NCI-H128 (cell line): ENCODE data around the gene KRT31.
"Not testable (repeated sequence)": the region's sequence is repeated elsewhere in the genome, so short reads cannot be mapped to it uniquely, and the experiment has no call there.

Experiments used
- DNase-seq: peaks from one replicate; lab custom pipeline; 2025; ENCODE audit not compliant: unreplicated experiment; lab: John Stamatoyannopoulos, UW

KRT31 gene

GRCh38 chr17:41418116-41418860, 20.9 kb upstream of the KRT31 start:
- DNase-seq: no peak

GRCh38 chr17:41417576-41418015, 20.2 kb upstream of the KRT31 start:
- DNase-seq: no peak

DNA sequence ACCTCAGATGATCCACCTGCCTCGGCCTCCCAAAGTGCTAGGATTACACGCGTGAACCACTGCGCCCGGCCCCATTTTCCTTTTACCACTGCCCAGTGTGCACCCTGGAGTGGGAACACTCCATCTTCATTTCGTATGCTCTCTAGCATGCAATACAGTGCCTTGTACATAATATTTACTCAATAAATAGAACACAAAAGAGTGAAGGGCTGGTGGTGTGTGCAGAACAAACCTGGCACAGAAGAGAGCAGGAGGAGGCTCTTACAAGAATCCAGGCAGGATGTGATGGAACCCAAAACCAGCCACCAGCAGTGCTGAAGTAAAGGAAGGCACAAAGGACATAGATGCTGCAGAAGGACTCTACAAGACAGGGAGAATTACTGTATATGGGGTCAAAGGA, 19.7 kb upstream of the KRT31 start:
- DNase-seq: no peak

DNA sequence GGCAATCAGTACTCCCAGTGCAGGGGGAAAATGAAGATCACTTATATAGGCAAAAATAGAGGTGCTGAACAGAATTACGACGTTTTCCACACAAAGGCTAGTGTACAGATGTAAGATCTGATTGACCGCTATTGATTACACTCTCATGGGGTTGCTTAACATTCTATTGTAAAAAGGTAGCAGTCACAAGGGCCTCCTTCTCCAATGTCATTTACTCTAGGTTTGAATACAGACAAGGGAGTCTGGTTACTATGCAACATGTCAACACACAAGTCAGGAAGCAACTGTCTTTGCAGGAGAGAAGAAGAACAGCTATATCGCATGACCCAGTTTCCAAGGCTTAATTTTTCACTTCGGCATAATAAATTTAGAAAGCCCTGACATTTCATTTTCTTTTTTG, 19.1 kb upstream of the KRT31 start:
- no peak for DNase-seq

DNA sequence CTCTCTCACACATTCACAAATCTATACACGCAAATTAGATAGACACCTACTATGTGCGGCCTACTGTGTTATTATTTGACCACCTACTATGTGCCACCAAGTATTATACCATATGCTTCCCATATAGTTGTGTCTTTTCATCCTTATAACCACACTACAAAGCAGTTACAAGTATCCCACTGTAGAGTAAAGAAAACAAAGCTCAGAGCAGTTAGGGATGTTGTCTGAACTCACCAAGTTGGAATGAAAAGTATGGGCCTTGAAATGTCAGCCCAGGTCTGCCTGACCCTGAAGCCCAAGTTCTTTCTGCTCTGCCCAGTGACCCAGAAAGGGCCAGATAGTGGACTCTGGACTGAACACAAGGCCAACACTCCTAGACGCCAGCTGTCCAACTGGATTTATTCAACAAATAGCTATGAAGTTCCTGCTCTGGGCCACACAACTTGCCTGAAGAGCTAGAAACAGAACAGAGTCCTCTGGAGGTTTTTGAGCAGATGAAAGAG, 18.5 kb upstream of the KRT31 start:
- no peak for DNase-seq

GRCh38 chr17:41415411-41415810, 18.0 kb upstream of the KRT31 start:
- no peak for DNase-seq

DNA sequence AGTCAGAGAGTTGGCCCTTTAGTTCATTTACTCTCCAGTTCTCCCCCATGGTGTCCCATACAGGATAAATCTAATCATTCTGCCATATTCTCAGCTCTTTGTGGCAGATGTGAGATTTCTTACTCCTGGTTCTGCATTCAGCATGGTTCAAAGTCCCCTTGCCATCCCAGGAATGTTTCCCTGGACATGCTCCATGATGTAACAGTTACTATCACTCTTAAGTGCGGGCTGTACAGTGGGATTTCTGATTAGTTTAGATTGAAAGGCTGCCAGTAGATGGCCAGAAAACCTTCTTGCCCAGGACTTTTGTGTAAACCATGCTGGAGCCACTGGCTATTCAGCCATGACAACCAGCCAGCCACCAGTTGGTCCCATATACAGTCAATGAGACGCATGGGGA, 16.6 kb upstream of the KRT31 start:
- DNase-seq: no peak

GRCh38 chr17:41413353-41413957, 16.0 kb upstream of the KRT31 start:
- DNase-seq: no peak

DNA sequence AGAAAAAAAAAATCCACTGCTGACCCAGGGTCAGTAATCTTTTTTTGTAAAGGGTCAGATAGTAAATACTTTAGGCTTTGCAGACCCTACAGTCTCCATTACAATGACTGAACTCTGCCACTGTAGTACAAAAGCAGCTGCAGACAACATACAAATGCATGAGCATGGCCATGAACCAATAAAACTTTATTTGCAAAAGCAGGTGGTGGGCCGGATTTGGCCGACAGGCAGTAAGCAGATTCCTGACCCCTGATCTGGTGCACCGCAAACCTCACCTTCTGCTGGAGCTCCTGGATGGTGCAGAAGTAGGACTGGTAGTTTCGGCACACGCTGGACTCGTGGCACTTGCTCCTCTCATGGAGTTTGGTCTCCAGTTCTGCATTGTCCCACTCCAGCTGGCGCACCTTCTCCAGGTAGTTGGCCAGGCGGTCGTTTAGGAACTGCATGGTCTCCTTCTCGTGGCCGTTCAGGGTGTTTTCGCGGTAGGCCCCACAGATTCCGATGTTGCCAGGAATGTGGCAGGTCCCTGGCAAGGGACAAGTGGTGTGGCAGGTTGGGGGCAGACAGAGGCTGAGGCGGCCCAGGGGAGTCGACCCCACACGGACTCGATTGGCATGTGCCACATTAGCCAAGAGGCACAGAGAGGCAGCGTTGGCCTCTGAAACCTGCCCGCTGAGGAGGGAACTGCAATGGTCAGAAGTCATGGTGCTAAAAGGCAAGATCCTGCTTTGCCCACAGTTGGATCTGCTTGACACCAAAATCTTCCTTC, 13.8 kb upstream of the KRT31 start:
- DNase-seq: no peak

DNA sequence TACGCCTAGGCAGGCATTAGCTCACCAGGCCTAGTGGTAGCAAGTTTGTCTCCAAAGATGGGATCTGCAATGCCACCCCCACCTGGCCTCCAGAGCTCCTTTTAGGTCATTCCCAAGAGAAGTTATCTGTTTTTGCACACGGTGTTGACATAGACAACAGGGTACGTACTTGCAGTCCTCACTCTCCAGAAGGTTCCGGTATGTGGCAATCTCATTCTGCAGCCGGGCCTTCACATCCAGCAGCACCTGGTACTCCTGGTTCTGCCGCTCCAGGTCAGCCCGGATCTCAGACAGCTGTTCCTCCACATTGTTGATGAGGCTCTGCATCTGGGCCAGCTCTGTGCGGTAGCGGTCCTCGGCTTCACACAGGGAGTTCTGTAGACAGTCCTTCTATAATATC, 9.8 kb upstream of the KRT31 start:
- no peak for DNase-seq

GRCh38 chr17:41406205-41406604, 8.8 kb upstream of the KRT31 start:
- no peak for DNase-seq

DNA sequence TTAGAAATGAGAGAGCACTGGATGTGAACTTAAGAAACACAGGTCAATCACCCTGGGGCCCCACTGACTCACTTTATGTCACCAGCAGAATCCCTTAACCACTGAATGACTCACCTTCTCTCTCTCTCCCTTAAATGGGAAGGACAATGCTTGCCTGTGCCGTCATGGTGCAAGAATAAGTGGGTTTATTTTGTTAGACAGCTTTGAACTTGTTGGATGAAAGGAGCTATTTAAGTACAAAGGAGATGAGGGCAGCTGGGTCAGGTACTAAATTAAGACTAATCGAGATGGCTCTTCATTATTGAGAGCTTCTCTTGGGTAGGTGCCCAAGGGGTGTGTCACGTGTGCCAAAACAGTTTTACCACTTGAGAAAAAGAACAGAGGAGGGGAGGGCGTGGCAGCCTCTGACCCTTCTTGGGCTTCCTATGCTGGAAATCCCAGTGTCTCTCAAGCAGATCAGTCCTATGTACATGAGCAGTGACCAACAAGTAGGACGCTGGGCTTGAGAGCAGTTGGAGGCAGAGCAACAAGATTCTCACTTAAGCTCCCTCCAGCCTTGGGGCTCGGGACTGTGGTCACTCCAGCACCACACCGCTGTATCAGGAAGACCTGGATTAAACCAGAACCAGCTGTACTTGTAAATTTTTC, 6.7 kb upstream of the KRT31 start:
- no peak for DNase-seq

GRCh38 chr17:41403404-41404023, 6.1 kb upstream of the KRT31 start:
- DNase-seq: no peak

DNA sequence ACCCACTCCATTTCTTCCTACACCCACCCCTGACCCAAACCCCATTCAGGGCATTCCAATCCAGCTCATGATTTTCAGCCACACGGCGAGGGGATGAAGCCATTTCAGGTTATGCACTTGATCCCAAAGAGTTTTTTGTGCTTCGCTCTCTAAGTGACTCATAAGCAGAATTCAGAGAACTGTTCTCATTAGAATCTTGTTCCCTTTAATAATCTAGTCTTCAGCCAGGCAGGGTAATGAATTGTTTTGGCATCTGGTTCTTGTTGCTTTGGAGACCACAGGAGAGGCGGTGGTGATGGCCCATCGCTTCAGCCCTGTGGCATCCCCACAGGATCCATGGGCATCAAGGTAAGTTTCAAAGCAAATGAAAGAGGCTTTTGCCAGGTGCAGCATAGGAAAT, 4.8 kb upstream of the KRT31 start:
- DNase-seq: no peak

DNA sequence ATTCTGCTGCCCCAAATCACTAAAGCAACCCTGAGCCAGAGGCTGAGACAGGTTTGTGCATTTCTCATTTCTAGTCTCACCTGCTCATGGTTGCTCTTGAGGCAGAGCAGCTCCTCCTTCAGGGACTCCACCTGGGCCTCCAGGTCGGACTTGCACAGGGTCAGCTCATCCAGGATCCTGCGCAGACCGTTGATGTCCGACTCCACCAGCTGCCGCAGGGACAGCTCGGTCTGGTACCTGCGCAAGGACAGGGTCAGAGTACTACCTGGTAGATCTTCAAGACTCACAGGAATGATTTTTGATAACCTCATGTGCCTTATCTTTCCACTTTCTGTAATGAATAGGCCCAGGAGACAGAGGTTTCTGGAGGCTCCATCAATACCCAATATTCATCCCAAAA, 1.1 kb downstream of the KRT31 start:
- no peak for DNase-seq

DNA sequence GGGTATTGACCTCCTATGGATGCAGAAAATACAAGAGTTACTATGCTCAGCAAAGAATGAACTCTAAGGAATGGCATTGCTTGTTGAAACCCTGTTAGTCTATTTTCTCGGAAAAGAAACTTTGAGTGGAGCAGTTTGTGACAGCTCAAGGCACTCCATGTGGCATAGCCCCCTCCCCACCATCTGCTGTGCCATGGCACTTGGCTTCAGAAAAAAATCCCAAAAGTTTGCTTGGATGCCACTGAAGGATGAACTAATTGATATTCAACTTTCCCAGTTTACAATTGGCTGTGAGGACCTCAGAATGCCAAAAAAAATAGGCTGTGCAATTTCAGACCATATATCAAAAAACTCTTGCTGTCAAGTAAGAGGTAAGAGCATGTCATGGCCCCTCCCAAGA, 1.8 kb downstream of the KRT31 start:
- DNase-seq: no peak

- DNase-seq: not testable (repeated sequence)
Measured at GRCh38 chr17:41395044-41395443, 2.4 kb downstream of the KRT31 start.

GRCh38 chr17:41394254-41394996, 3.0 kb downstream of the KRT31 start:
- DNase-seq: no peak

- DNase-seq: no peak
Measured at GRCh38 chr17:41393826-41394225, 3.6 kb downstream of the KRT31 start.

DNA sequence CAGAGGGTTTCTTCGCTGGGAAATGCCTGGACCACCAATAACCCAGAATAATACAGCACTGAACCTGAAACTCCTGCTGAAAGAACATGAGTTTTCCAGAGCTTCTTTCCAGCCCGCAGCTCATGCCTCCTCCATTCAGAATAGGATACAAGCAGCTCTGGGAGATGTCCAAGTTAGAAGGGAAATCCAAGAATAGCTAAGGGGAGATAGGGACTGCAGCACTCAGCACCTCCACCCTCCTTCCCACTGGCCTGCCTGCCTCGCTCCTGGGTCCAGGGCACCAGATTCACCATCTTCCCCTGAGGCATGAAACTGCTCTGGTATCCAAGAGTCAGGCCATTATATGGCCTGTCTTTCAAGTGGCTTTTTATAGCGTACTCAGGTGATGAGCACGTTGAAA, 4.1 kb downstream of the KRT31 start:
- DNase-seq: no peak
